BJ (cell line): ENCODE results near the gene MOB3A. TPM values are rescaled to one million over a fixed set of nuclear protein-coding genes. Genes with fewer than 3 reads are reported as not detected.

Experiments
- CTCF ChIA-PET: fragments of 350-600 bp; formaldehyde crosslinking; extraction: SDS; loops from one replicate; lab custom pipeline; 2021; ENCODE audit warnings: antibody characterized with exemption, inconsistent platforms; lab: Yijun Ruan, JAX
- POLR2A ChIA-PET: fragments of 300-600 bp; sonication (Branson Sonifier 250); formaldehyde crosslinking; extraction: SDS; loops from one replicate; lab custom pipeline; 2021; ENCODE audit warnings: antibody characterized with exemption; lab: Charles Lee
- DNase-seq: peaks from one replicate; pipeline ENCODE4 v3.0.0-alpha.2; 2011; ENCODE audit warnings: low read depth
- H3K27me3 ChIP-seq: 2 replicates; pipeline ENCODE4 v1.6.0; 2011; ENCODE audit warnings: low read length; ENCODE audit not compliant: control insufficient read depth, insufficient read depth
- H3K36me3 ChIP-seq: 2 replicates; pipeline ENCODE4 v1.5.1; 2011; ENCODE audit warnings: low read length; ENCODE audit not compliant: control insufficient read depth, insufficient read depth
- H3K4me3 ChIP-seq: 2 replicates; pipeline ENCODE4 v1.5.1; 2011; ENCODE audit warnings: low read depth, mild to moderate bottlenecking, control low read depth, low read length
- CTCF ChIP-seq: IDR thresholded peaks from 2 replicates; pipeline ENCODE4 v1.5.1; 2011; ENCODE audit warnings: low read depth, mild to moderate bottlenecking, control low read depth, inconsistent platforms, low read length, moderate library complexity; ENCODE audit not compliant: insufficient read depth
- polyA plus RNA-seq: library from polyadenylated mRNA; depleted of rRNA; stranded (reverse); fragments of >200 nt; gene quantifications from 2 replicates; pipeline ENCODE4 v1.2.3, GENCODE V29; 2011

MOB3A gene
- polyA plus RNA-seq, 1 experiment = 50.5 TPM

- Histone ChIP-seq H3K4me3 (peak overlapping the region; percentile 93), H3K36me3 (peaks cover 28% of the 10 kb centered on the region), H3K27me3 (no peaks in the 10 kb centered on the region)
- no peak for TF ChIP-seq CTCF
- POLR2A ChIA-PET = no interaction called here
- no peak for DNase-seq
- CTCF ChIA-PET = interaction anchor here (1.5 kb wide), 1 partner anchor 21 kb away, joined by 5 read pairs; no protein-coding TSS in a partner anchor
Observed at GRCh38 chr19:2048959-2049740, 47.0 kb downstream of the MOB3A start.

- CTCF ChIA-PET = interaction anchor here (1.5 kb wide), 1 partner anchor 21 kb away, joined by 5 read pairs; no protein-coding TSS in a partner anchor
- Histone ChIP-seq H3K36me3 (peaks cover 31% of the 10 kb centered on the region), H3K4me3 (peak overlapping the region; percentile 93), H3K27me3 (no peaks in the 10 kb centered on the region)
- DNase-seq = no peak
- TF ChIP-seq CTCF = no peak
- POLR2A ChIA-PET = no interaction called here
Observed at GRCh38 chr19:2048104-2048958, 47.8 kb downstream of the MOB3A start.

- no peak overlapping the region for H3K4me3 ChIP-seq
- CTCF ChIA-PET = interaction anchor here (1.5 kb wide), 1 partner anchor 22 kb away, joined by 5 read pairs; no protein-coding TSS in a partner anchor
Observed at GRCh38 chr19:2047449-2048103, 48.5 kb downstream of the MOB3A start.

GRCh38 chr19:2047076-2047448, 49.1 kb downstream of the MOB3A start:
- Histone ChIP-seq H3K27me3 (no peaks in the 10 kb centered on the region), H3K4me3 (no peak overlapping the region), H3K36me3 (peaks cover 42% of the 10 kb centered on the region)
- DNase-seq = no peak
- no peak for TF ChIP-seq CTCF
- ChIA-PET CTCF (no interaction called here), POLR2A (no interaction called here)

More at GRCh38 chr19:2047449-2048103, 48.5 kb downstream of the MOB3A start:
- no peaks in the 10 kb centered on the region for H3K27me3 ChIP-seq
- POLR2A ChIA-PET = no interaction called here
- TF ChIP-seq CTCF = no peak
- H3K36me3 ChIP-seq = peaks cover 39% of the 10 kb centered on the region
- no peak for DNase-seq
